Putamen (tissue), 1 donor: ENCODE results near the gene EIF3A.
"Not testable (repeated sequence)": the region's sequence is repeated elsewhere in the genome, so short reads cannot be mapped to it uniquely, and the experiment has no call there.

Experiments
- DNase-seq: peaks from one replicate; pipeline ENCODE4 v3.0.0-alpha.2; 2016; ENCODE audit warnings: low spot score

The EIF3A gene

DNA sequence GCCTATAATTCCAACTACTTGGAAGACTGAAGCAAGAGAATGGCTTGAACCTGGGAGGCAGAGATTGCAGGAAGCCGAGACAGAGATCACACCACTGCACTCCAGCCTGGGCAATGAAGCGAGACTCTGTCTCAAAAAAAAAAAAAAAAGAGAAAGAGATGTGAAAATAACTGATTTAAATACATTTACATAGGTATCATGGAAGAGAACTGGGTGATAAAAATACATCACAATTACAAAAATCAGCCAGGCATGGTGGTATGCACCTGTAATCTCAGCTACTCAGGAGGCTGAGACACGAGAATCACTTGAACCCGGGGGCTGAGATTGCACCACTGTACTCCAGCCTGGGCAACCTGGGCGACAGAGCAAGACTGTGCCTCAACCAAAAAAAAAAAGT is 31.3 kb downstream of the EIF3A start:
- no peak for DNase-seq

DNA sequence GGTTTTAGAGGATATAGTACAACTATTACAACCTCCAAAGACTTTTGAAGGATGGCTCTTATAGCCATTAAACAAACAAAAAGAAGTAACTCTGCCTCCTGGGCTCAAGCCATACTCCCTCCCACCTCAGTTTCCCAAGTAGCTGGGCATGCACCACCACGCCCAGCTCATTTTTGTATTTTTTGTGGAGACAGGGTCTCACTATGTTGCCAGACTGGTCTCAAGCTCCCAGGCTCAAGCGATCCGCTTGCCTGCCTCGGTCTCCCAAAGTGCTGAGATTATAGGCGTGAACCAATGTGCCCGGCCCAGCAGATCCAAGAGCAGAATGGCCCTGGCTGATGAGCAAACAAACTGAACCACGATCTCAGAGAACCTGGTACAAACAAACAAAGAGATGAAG is 35.1 kb downstream of the EIF3A start:
- DNase-seq, result no peak

GRCh38 chr10:119042169-119042568 is 38.4 kb downstream of the EIF3A start:
- no peak for DNase-seq

DNA sequence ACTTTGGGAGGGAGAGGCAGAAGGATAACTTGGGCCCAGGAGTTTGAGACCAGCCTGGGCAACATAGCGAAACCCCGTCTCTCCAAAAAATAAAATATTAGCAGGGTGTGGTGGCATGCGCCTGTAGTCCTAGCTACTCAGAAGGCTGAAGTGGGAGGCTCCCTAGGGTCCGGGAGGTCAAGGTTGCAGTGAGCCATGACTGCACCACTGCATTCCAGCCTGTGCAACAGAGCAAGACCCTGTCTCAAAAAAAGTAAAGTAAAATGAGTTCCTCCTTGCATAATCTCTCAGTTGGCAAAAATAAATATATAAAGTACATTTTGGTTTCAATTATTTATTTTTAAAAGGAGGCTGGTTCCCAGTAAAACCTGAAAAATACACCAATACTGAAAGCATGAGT is 39.3 kb downstream of the EIF3A start:
- DNase-seq, result no peak

DNA sequence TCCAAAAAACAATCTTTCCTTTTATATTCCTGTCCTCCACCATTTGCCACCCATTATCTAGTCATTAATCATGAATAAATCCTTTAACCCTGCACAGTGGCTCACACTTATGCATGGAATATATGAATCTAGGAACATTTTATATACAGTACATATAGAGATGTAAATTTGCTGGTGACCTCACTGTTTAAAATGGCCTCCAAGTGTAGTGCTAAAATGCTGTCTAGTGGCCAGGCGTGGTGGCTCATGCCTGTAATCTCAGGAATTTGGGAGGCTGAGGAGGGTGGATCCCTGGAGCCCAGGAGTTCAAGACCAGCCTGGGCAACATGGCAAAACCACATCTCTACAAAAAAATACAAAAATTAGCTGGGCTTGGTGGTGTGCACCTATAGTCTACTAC is 41.5 kb downstream of the EIF3A start:
- DNase-seq, result no peak

- DNase-seq, result no peak
These were observed 49.0 kb downstream of the EIF3A start for GRCh38 chr10:119031496-119032059.

- DNase-seq, result no peak
These were observed 50.0 kb downstream of the EIF3A start for GRCh38 chr10:119030421-119031250.

DNA sequence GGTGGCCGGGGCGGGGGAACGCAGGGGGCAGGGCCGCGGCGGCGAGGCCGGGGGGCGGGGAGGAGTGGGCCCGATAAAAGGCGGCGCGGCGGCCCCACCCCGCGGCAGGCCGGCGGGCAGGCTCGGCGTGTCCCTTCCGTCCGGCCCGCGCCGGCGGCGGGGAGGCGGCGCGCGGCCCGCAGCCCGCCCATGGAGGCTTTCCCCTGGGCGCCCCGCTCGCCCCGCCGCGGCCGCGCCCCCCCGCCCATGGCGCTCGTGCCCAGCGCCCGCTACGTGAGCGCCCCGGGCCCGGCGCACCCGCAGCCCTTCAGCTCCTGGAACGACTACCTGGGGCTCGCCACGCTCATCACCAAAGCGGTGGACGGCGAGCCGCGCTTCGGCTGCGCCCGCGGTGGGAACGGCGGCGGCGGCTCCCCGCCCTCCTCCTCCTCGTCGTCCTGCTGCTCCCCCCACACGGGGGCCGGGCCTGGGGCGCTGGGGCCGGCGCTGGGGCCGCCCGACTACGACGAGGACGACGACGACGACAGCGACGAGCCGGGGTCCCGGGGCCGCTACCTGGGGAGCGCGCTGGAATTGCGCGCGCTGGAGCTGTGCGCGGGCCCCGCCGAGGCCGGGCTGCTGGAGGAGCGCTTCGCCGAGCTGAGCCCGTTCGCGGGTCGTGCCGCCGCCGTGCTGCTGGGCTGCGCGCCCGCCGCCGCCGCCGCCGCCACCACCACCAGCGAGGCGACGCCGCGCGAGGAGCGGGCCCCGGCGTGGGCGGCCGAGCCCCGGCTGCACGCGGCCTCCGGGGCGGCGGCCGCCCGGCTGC is 50.8 kb downstream of the EIF3A start, which contains the start of gene NANOS1:
Gene NANOS1, plus strand, starts transcription at position 102 of the 808 bp plus-strand sequence. Its CDS starts 88 bp downstream, at position 190.
- DNase-seq, result no peak

DNA sequence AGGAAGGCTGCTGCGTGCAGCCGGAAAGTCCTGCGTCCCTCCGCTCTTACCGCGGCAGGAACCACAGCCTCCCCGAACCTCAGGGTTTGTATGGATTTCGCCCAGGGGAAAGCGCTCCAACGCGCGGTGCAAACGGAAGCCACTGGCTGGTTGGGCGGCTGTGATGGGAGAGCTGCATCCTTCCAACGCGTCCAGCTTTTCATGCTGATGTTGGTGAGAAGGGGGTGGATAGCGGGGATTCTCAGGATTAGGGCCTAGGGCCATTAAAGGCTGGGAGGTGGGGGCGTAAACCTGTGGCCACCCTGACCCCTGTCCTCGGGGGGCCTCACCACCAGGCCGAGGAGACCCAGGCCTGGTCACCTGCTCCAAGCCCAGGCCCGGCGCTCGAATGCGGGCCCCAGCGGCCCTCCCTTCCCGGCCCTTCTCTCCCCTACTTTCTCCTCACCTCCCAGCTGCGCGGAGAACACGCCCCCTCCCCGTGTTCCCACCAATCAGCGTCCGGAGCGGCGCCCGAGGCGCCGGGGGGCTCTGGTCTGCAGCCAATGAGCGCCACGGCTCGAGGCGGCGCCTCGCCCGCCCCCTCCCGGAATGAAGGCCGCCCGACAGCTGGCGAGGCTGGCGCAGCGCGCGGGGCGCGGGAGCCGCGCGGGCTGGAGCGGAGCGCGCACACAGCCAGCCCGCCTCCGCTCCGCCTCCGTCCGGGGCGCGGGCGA is 51.6 kb downstream of the EIF3A start:
- peak; percentile 87 for DNase-seq

- DNase-seq, result not testable (repeated sequence)
These were observed 52.1 kb downstream of the EIF3A start for GRCh38 chr10:119028445-119028899.

DNA sequence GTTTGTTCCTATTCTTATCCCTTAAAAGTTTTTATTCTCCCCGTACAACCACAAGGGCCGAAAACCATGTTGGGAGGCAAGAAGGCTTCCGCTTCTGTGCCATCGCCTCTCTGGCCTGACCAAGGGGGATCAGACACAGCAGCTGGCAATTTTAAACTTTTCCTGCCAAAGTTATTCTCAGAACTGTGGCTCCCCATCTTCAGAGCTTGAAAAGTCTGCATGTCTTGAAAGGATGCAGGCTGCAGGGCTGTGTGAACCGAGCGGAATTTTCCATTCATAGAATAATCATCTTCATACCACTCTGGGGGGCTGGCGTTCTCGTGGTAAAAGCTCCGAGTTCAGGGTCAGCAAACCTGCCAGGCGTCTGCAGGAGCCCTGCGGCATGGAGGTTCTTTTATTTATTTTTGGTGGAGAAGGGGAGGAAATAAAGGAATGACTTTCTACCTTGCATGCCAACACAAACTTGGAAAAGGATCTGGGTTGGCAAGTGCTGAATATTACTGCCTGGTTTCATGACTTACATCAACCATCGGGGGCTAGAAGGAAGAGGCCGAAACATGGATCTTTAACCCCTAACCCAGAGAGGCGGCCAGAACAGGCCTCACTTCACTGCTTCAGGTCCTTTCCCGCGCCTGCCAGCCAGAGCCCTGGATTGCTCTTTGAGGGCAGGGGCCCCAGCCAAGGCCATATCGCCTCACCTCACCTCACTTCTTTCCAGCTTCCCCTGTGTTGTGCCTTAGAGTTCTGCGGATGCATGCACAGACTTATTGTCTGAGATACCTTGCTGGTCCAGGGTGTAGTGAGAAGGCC is 54.1 kb downstream of the EIF3A start:
- DNase-seq, result no peak

DNA sequence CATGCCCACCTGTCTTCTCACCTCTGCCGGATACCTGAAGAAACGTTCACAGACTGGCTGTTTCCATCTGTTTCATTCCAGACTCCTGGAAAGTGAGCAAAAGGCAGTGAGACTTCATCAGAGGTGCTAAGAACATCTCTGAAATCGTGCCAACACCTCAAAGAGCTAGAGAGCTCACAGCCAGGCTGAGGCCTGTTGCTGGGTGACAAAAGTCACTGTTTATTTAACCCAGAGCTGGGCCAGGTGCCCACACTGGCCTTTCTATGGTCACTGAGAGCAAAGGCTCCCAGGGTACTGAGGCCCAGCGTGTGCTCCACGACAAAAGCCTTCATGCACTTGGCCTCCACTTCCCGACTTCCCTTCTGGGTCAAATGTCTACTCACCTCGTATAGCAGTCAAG is 54.8 kb downstream of the EIF3A start:
- no peak for DNase-seq

- no peak for DNase-seq
These were observed 55.3 kb downstream of the EIF3A start for GRCh38 chr10:119025336-119025735.

DNA sequence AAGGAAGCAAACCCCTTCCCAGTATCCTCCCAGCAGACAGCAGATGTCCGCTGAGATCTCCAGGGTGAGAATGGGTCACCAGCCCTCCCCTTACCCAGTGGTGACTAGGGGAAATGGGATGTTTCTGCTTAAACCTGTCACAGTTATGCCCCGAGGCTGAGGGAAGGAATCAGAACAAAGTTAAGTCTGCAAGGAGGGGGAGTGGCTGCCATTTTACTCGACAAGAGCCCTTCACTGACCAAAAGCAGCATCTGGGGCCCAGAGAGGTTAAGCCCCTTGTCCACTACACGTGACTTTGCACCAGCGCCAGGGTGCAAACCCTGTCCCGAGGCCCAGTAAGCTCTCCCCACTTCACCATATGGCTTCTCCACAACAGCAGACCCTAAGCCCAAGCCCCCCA is 55.7 kb downstream of the EIF3A start:
- DNase-seq, result no peak

- DNase-seq, result no peak
These were observed 57.1 kb downstream of the EIF3A start for GRCh38 chr10:119023553-119023868.

DNA sequence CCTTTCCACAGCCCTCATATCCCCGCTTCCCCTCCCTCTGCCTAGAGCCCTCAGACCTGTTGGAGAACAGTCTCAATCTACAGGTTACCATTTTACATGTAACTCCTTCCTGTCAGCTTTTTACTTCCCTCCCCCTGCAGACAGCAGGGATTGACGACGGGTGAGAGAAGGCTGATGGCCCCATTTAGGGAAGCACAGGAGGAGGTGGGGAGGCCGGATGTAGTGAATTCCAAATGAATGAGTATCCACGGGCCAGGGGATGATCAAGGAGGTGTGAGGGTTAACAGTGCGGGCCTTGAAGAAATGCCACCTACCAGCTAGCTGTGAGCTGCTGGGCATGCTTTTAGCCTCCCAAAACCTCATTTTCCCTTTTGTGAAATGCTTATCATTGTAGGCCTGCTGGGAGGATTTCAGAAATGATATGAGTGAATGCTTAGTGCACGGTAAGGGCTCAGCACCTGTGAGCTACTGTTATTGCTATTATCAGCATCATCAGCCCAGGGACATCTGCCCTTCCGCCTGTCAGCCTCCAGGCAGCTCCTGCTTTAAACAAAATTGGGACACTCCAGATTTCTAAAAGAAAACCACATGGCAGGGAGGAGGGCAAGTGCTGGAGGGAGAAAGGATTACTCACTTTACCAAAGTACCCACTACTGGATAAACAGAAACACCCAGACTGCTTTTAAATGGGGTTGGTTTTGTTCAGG is 57.6 kb downstream of the EIF3A start:
- no peak for DNase-seq

DNA sequence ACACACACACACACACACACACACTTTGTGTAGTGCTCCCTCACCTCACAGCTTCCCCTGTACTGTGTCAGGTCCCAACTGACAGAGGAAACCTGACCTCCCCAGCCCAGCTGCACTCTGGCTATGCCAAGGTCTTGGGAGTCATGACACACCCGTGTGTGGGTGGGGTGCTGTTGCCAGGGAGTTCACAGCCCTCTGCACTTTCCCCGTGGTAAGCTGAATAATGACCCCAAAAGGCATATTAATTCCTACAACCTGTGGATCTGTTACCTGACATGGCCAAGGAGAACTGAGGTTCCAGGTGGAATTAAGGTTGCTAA is 60.0 kb downstream of the EIF3A start:
- DNase-seq, result no peak

- DNase-seq, result no peak
These were observed 73.4 kb downstream of the EIF3A start for GRCh38 chr10:119007211-119007574.

DNA sequence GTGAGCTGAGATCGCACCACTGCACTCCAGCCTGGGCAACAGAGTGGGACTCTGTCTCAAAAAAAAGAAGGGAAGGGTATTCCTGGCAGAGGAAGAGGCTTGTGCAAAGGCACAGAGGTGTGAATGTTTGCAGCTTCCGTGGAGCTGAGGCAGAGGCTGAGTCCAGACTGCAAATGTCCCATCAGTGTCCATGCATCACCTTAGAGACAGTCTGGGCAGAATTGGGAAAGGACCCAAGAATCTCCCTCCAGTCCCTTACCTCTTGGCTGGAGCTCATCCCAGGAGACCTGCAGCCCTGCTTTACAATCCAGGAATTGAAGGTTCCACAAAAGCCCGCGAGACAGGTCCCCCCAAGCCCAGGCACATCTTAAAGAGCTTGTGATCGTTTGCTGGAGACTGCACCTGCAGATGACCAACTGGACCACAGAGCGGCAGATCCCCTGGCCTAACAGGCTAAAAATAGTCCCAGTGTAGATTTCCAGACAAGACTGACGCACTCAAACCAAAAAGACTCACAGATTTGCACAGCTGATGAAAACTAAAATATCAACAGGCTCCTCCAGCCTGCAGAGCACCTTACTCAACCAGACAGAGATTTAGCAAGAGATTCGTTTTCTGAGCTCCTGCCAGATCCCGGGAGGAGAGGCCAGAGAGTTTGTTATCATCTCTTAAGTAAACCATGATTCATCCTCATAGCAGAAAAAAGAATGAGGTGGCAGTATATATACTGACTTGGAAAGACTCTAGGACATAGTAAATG is 74.0 kb downstream of the EIF3A start:
- DNase-seq, result no peak

GRCh38 chr10:119005362-119006043 is 75.1 kb downstream of the EIF3A start:
- no peak for DNase-seq
